IPS-18a (cell line): Measurements from ENCODE around the gene TENT5C.

Source experiments
- H3K27ac ChIP-seq: one replicate; pipeline ENCODE4 v1.5.1; 2013; ENCODE audit warnings: low read length
- H3K27me3 ChIP-seq: one replicate; pipeline ENCODE4 v1.6.1; 2013; ENCODE audit warnings: mild to moderate bottlenecking, low read length; ENCODE audit not compliant: control insufficient read depth, insufficient read depth
- H3K36me3 ChIP-seq: one replicate; pipeline ENCODE4 v1.6.1; 2013; ENCODE audit warnings: low read depth, low read length; ENCODE audit not compliant: control insufficient read depth
- H3K4me1 ChIP-seq: one replicate; pipeline ENCODE4 v1.6.1; 2013; ENCODE audit warnings: low read depth, low read length; ENCODE audit not compliant: control insufficient read depth
- H3K4me3 ChIP-seq: one replicate; pipeline ENCODE4 v1.5.1; 2013; ENCODE audit warnings: low read length
- H3K9ac ChIP-seq: one replicate; pipeline ENCODE4 v1.6.1; 2013; ENCODE audit warnings: mild to moderate bottlenecking, low read length, moderate library complexity
- H3K9me3 ChIP-seq: one replicate; pipeline ENCODE4 v1.6.1; 2013; ENCODE audit warnings: low read depth, low read length; ENCODE audit not compliant: control insufficient read depth

TENT5C gene

GRCh38 chr1:117574161-117574835, 31.6 kb upstream of the TENT5C start:
- Histone ChIP-seq H3K4me1 (peaks cover 7% of the 10 kb centered on the region), H3K27me3 (no peaks in the 10 kb centered on the region), H3K36me3 (no peaks in the 10 kb centered on the region), H3K27ac (no peak overlapping the region), H3K9me3 (no peaks in the 10 kb centered on the region), H3K4me3 (no peak overlapping the region), H3K9ac (no peak overlapping the region)

GRCh38 chr1:117575586-117576225, 30.1 kb upstream of the TENT5C start:
- Histone ChIP-seq H3K4me3 (no peak overlapping the region), H3K4me1 (peaks cover 7% of the 10 kb centered on the region), H3K27ac (no peak overlapping the region), H3K9me3 (no peaks in the 10 kb centered on the region), H3K27me3 (no peaks in the 10 kb centered on the region), H3K36me3 (no peaks in the 10 kb centered on the region), H3K9ac (no peak overlapping the region)

DNA sequence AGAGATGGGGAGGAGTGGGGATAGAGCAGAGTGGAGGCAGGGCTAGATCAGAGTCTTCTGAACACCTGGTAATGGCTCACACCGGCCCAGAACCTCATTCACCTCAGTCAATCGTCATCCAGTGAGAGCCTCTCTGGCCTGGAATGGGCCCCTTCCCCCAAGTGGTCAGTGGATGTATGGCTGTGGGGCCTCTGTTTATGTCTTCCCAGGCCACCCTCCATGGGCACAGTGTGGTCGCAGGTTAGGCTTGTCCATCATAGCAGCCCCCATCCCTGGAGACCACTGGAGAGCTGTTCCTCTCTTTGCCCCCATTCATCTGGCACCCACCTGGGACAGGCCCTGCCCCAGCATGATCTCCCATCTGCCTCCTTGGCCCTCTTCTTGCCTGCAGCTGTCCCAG, 29.6 kb upstream of the TENT5C start:
- H3K36me3 ChIP-seq, result no peaks in the 10 kb centered on the region
- no peak overlapping the region for H3K9ac ChIP-seq
- no peaks in the 10 kb centered on the region for H3K27me3 ChIP-seq
- no peaks in the 10 kb centered on the region for H3K9me3 ChIP-seq
- H3K4me1 ChIP-seq, result peaks cover 7% of the 10 kb centered on the region
- no peak overlapping the region for H3K4me3 ChIP-seq
- no peak overlapping the region for H3K27ac ChIP-seq

DNA sequence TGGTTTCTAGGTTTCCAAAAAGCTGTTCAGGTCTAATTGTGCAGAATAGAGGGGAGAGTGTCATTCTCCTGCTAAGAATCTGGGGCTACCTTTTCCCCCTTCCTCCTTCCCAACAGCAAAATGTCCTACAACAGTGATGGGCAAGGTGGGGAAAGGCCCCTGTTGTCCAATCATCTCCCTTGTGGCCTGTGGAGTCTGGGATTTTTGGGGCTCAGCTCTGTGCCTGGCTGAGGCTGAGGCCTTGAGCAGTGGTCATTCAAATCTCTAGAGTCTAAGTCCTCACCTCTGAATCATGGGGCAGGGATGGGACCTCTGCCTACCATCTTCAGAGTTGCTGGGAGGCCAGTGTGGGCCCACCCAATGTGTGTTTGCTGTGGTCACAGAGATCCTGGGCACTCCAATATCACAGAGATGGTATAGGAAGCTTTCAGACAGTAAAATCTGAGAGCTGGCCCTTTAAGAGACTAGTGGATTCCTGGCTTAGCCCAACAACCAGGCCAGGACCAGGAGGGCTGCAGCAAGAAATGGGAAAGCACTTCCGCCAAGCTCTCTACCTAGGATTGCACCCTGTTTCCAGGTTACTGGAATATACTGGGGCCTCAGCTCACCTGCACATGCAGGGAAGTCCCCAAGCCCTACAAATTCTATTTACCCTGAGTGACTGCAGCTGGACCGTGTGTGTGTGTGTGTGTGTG, 28.5 kb upstream of the TENT5C start:
- H3K27me3 ChIP-seq, result no peaks in the 10 kb centered on the region
- peaks cover 7% of the 10 kb centered on the region for H3K4me1 ChIP-seq
- H3K36me3 ChIP-seq, result no peaks in the 10 kb centered on the region
- no peak overlapping the region for H3K9ac ChIP-seq
- H3K27ac ChIP-seq, result no peak overlapping the region
- H3K9me3 ChIP-seq, result no peaks in the 10 kb centered on the region
- H3K4me3 ChIP-seq, result no peak overlapping the region

- H3K9me3 ChIP-seq, result no peaks in the 10 kb centered on the region
- H3K27me3 ChIP-seq, result no peaks in the 10 kb centered on the region
- H3K4me1 ChIP-seq, result peaks cover 7% of the 10 kb centered on the region
- no peaks in the 10 kb centered on the region for H3K36me3 ChIP-seq
- no peak overlapping the region for H3K4me3 ChIP-seq
- H3K9ac ChIP-seq, result no peak overlapping the region
- H3K27ac ChIP-seq, result no peak overlapping the region
Observed at GRCh38 chr1:117578466-117578865, 27.4 kb upstream of the TENT5C start.

DNA sequence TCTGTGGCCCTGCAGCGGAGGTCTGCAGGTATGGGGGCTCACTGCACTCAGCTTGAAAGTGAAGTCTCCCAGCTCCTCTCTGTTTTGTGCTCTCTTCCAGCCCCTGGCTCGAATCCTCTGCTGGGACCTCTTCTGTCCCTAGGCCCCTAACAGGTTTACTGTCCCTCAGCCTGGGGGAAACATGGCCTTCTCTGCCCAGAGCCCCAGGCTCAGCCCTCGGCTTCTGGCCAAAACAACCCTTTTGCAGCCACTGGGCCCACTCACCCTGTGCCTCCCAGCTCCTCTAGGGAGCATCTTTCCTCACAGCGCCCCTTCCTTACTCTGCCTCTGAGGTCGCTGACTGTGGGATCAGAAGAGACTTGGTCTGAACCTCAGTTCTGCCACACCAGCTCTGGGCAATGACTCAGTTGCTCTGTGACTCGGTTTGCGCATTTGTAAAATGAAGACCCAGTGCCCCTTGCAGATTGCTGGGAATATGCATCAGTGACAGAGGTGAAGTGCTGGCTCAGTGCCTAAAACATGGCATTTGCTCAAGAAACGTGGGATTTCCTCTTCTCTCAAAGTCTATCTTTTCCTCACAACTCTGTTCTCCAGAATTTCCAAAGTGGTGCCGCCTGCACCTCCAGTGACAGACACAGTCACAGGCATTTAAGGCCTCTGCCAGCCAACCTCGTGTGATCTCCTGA, 26.5 kb upstream of the TENT5C start:
- Histone ChIP-seq H3K4me3 (no peak overlapping the region), H3K27me3 (no peaks in the 10 kb centered on the region), H3K9ac (no peak overlapping the region), H3K36me3 (no peaks in the 10 kb centered on the region), H3K4me1 (peaks cover 6% of the 10 kb centered on the region), H3K9me3 (no peaks in the 10 kb centered on the region), H3K27ac (no peak overlapping the region)

GRCh38 chr1:117580436-117580835, 25.4 kb upstream of the TENT5C start:
- Histone ChIP-seq H3K4me1 (no peaks in the 10 kb centered on the region), H3K27me3 (no peaks in the 10 kb centered on the region), H3K36me3 (no peaks in the 10 kb centered on the region), H3K9me3 (no peaks in the 10 kb centered on the region), H3K4me3 (no peak overlapping the region), H3K9ac (no peak overlapping the region), H3K27ac (no peak overlapping the region)

GRCh38 chr1:117580882-117581281, 25.0 kb upstream of the TENT5C start:
- Histone ChIP-seq H3K9me3 (no peaks in the 10 kb centered on the region), H3K9ac (no peak overlapping the region), H3K4me1 (no peaks in the 10 kb centered on the region), H3K36me3 (no peaks in the 10 kb centered on the region), H3K4me3 (no peak overlapping the region), H3K27me3 (no peaks in the 10 kb centered on the region), H3K27ac (no peak overlapping the region)

DNA sequence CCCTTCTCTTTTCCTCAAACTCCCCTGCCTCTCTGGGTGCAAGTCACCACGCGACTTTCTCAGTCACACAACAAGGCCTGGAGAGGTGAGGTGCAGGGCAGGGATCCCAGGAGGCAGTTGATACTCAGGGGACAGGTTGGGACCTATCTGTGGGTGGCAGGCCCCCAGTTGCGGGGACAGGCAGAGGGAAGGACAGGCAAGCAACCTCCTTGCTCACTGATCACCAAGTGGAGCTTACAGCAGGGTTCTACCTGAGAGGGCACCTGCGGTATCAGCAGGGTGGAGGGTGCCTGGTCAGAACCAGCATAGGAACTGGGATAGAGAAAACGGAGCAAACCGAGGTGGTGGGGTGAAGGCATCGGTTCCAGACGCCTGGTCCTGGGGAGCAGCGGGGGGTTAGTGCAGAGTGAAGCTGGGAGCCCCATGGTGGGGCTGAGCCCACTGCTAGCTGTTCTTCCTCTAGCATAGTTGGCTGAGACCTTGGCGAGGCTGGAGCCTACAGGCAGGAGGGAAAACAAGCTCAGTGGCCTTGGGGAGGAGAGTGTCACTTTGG, 24.4 kb upstream of the TENT5C start:
- Histone ChIP-seq H3K9ac (no peak overlapping the region), H3K36me3 (no peaks in the 10 kb centered on the region), H3K9me3 (no peaks in the 10 kb centered on the region), H3K27ac (no peak overlapping the region), H3K4me1 (no peaks in the 10 kb centered on the region), H3K27me3 (no peaks in the 10 kb centered on the region), H3K4me3 (no peak overlapping the region)

DNA sequence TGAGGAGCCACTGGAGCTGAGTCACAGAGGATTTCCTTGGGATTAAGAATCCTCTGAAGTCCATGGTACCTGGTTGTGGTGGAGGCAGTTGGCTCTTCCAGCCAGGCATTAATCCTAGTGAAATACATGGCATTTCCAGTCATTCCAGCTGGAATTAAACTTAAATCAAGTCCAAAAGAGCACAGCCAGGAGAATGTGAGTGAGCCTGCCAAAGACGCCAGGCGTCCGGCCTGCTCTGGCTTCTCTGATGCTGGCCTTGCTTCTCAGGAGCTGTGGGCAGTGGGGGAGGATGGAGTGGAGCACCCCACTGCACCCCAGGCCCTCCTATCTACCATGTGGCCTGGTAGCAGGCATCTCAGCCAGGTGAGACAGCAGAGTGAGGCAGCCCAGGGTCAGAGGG, 23.4 kb upstream of the TENT5C start:
- H3K27me3 ChIP-seq, result no peaks in the 10 kb centered on the region
- no peaks in the 10 kb centered on the region for H3K9me3 ChIP-seq
- no peaks in the 10 kb centered on the region for H3K4me1 ChIP-seq
- no peak overlapping the region for H3K4me3 ChIP-seq
- no peak overlapping the region for H3K27ac ChIP-seq
- no peak overlapping the region for H3K9ac ChIP-seq
- no peaks in the 10 kb centered on the region for H3K36me3 ChIP-seq

- no peak overlapping the region for H3K9ac ChIP-seq
- H3K4me3 ChIP-seq, result no peak overlapping the region
- H3K4me1 ChIP-seq, result no peaks in the 10 kb centered on the region
- H3K27ac ChIP-seq, result no peak overlapping the region
- no peaks in the 10 kb centered on the region for H3K36me3 ChIP-seq
- no peaks in the 10 kb centered on the region for H3K9me3 ChIP-seq
- no peaks in the 10 kb centered on the region for H3K27me3 ChIP-seq
Observed at GRCh38 chr1:117583247-117583646, 22.6 kb upstream of the TENT5C start.
